ENCODE measurements around the gene COLEC12.
A peak's percentile ranks its signal among the peaks of the same experiment; 100 is the strongest.
"Not testable (repeated sequence)": the region's sequence is repeated elsewhere in the genome, so short reads cannot be mapped to it uniquely, and the experiment has no call there.

The COLEC12 gene

DNA sequence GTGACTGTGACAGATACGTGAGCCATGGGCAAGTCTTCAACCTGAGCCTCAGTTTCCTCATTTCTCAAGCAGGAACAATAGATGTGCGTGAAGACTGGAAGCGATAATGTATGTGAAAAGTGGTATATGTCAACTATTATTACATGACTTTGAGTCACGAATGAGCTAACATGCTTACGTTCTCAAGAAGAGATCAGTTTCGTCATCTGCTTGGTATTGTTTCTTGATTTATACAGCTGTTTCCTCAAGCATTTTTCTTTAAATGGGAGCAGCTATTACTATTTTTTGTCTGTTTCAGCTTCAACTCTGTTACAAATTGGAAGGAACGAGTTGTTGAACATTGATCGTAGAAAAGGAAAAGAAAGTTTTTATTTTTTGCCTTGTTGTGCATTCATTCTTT is 184.1 kb downstream of the COLEC12 start:
- DNase-seq (ENCODE audit: low read depth, low spot score), result no peak
- H3K4me3 ChIP-seq (ENCODE audit: low read length), result no peak overlapping the region

DNA sequence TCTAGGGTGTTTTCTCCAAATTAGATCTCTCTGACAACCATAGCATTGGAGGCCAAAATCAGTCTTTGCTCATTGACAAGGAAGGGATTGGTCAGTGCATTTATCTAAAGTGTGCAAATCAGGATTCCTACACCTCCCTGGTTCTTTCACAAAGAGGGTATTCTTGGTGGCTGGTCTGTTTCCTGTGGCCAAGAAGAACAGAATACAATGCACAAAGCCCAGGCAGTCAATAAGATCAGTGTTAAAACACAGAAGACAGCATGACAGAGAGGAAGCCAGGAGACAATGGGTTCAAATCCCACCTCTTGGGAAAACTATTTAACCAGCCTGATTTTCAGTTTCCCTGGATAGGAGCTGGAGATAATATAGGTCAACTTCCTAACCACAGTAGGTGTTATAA is 186.6 kb downstream of the COLEC12 start:
- no peak for DNase-seq (ENCODE audit: low read depth, low spot score)
- no peak overlapping the region for H3K4me3 ChIP-seq (ENCODE audit: low read length)

DNA sequence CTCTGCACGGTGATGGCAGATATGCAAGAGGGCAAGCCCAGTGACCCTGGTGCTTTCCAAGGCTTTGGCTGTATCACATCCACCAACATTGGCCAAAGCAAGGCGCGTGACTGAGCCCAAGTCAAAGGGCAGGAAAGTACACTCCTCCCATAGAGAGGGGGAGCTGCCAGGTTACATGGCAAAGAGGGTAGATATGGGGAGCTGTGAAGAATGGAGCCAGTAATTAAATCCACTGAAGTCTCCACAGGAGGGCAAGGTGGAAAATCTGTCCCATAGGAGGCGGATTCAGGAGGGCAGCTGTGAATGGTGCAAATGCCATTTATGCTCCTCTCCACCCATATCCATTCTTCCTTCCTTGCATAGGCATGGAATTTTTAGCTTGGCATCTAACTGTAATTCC is 188.1 kb downstream of the COLEC12 start:
- DNase-seq (ENCODE audit: low read depth, low spot score), result no peak
- H3K4me3 ChIP-seq (ENCODE audit: low read length), result no peak overlapping the region

DNA sequence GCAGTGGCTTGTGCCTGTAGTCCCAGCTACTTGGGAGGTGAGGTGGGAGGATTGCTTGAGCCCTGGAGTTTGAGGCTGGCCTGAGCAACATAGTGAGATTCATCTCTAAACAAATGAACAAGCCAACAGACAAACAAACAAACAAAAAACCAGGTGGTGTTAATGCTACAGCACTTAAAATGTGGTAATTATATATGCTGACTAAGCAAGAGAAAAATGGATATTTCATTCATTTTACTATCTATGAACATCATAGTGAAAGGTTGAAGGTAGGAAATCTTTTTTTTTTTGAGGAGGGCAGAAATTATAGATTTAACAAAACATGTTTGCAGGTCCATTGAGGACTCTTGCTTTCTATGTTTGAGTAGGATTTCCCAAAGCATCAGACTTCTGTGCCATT is 190.5 kb downstream of the COLEC12 start:
- no peak overlapping the region for H3K4me3 ChIP-seq (ENCODE audit: low read length)
- no peak for DNase-seq (ENCODE audit: low read depth, low spot score)

DNA sequence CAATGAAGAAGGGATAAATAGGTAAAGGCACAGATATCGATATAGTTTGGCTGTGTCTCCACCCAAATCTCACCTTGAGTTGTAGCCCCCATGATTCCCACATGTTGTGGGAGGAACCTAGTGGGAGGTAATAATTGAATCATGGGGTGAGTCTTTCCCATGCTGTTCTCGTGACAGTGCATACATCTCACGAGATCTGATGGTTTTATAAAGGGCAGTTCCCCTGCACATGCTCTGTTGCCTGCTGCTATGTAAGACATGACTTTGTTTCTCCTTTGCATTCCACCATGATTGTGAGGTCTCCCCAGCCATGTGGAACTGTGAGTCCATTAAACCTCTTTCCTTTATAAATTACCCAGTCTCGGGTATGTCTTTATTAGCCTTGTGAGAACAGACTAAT is 192.4 kb downstream of the COLEC12 start:
- H3K4me3 ChIP-seq (ENCODE audit: low read length); DNase-seq (ENCODE audit: low read depth, low spot score): not testable (repeated sequence)

DNA sequence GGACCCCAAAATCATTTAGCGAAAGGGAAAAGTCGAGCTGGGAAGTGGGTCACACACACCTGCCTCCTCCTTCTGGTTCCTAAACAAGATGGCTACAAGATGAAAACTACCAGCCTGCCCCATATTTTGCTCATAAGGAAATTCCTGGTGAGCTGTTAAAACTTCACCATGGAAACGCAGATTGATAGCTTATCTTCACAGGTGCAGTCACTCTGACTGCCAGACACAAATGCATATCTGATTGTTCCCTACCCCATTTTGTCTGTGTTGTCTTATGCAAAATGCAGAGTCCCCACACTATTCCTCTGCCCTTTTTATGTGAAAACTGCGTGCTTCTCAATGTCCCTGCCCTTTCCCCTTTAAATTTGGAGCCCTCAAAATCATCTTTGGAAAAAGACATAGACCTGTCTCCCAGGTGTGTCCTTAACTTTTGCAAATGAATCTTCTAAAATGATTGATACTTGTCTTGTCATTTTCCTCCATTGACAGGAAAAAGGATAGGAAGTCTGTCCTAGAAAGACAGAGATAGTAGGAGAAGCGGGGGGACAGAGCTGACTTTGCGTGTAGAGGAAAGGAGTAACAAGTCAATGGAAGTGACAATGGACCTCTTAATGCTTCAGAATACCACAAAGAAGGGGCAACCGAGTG is 193.8 kb downstream of the COLEC12 start:
- peak; percentile 12 for DNase-seq (ENCODE audit: low read depth, low spot score)
- H3K4me3 ChIP-seq (ENCODE audit: low read length), result no peak overlapping the region

DNA sequence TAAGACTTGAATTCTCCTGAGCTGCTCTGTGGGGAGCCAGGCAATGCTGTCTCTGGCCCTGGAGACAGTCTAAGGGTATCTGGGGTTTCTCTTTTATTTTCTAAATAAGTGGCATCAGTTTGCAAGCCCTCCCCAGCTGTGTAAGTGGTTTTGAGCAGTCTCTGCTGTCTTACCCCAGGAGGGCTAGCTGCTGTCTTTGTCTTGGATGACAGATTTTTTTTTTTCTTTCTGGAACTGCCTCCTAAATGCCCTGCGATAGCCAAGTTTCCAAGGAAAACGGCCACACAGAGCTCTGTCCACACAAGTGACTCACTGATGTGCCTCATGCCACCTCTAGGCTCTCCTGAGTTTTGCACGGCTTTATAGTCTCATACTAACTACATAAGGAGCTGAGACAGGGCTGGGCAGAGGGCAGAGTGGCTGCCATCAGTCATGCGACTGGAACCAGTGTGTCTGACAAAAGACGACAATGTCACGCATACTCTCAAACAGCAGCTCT is 195.4 kb downstream of the COLEC12 start:
- no peak for DNase-seq (ENCODE audit: low read depth, low spot score)
- no peak overlapping the region for H3K4me3 ChIP-seq (ENCODE audit: low read length)

DNA sequence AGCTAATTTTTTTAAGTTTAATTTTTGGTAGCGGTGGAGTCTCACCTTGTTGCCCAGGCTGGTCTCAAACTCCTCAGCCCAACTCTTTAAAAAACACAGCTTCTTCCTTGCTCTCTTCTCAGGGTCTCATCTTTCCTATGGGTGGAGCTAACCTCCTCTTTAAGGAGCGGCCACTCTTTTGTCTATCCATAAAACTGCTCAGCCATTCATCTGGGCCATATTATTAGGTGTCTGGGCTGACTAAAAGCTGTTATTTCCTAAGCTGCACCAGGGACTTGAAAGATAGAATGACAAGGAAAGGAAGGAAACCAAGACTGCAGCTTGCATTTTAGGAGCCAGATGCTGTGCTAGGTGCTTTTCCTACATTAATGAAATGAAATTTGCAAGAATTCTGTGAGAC is 196.9 kb downstream of the COLEC12 start:
- no peak for DNase-seq (ENCODE audit: low read depth, low spot score)
- H3K4me3 ChIP-seq (ENCODE audit: low read length), result no peak overlapping the region

DNA sequence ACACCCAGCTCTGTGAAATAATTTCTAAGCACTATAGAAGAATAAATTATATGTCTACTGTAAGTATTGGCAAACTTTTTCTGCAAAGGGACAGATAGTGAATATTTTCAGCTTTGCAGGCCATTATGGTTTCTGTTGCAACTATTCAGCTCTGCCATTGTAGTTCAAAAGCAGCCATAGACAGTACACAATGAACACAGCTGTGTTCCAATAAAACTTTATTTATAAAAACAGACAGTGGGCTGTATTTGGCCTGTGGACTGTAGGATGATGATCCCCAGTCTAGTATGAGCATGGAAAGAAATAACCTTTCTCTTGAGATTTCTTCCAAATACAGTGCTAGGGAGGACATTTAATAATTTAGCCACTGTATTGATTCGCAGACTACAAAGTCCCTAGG is 197.5 kb downstream of the COLEC12 start:
- H3K4me3 ChIP-seq (ENCODE audit: low read length), result no peak overlapping the region
- no peak for DNase-seq (ENCODE audit: low read depth, low spot score)

DNA sequence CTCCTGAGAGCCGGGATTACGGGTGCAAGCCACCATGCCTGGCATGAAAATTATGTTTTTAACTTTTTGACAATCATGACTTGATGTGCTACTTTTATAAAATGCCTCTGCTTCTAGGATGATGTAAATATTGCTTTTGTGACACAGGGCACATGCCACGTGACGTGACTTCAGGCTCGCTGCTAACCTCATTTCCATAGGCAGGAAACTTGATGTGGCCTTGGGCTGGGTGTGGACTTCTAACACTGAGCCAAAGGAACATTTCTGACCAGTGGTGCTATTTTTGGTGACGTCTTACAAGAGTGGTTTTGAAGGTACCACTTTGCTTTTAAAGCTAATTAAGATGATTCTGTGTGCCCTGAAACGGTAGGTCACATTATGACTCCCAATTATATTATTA is 198.4 kb downstream of the COLEC12 start:
- no peak for DNase-seq (ENCODE audit: low read depth, low spot score)
- no peak overlapping the region for H3K4me3 ChIP-seq (ENCODE audit: low read length)

DNA sequence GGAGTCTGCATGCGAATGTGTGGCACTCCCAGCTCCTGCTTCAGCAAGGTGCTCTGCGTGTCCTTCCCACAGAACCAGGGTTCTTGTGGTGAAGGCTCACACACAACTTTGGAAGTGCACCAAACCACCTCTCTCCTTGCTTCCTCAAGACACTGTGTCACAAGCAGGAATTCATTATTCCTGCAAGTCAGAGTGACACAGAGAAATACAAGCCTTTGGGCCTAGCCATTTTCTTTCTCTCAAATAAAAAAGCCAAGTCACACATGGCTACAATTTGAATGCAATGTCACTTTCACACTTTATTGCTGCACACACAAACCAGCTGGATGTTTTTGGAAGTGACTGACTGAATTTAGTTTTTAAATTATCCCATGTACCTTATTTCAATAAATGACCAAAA is 202.6 kb downstream of the COLEC12 start:
- H3K4me3 ChIP-seq (ENCODE audit: low read length), result no peak overlapping the region
- no peak for DNase-seq (ENCODE audit: low read depth, low spot score)

DNA sequence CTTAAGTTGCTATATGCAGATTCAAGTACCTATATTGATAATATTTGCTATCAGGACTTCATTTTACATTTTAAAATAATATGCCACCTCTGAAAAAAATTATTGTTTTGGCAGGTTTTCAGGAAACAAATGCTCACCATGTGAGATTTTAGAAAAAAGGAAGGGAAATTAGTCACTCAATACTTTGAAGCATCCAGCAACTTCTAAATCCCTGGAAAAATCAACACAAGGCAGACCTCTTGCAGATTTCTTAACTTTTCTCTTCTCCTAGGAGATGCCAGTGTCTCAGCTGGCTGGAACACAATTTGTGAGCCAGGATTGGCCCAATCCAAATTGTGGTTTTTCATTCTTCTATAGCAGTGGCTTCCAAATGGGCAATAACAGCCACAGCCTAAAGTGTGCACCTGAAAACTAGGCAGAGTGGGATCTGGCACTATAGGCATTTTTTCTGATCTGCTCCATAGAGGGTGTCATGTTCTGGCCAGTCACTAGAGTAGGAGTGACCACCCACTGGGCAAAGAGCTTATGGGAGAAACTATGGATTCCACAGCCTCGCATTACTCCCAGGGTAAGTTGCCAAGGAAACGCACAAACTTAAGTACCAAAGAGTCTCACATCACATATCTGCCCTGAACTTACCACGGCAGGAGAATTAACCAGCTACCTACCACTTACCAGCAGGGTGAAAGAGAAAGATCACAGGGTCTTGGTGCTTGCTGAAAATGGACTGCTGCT is 204.6 kb downstream of the COLEC12 start:
- no peak for DNase-seq (ENCODE audit: low read depth, low spot score)
- no peak overlapping the region for H3K4me3 ChIP-seq (ENCODE audit: low read length)

DNA sequence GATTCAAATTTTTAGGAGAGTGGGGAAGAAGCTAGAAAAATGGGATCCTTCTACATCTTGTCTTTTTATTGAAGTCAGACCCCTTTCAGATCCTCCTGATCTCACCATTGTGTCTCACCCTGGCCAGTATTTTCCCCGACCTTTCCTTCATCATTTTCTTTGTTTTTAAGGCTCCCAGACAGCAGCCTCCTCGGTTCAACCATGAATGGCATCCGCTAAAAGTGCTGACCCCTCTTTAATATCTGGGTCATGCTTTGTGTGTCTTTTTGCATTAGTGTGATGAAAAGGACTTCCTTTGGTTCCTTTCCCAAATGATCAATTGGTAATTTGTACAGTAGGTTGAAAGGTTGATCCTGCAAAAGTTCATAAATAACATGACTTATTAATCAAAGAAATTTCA is 205.9 kb downstream of the COLEC12 start:
- no peak overlapping the region for H3K4me3 ChIP-seq (ENCODE audit: low read length)
- DNase-seq (ENCODE audit: low read depth, low spot score), result no peak

DNA sequence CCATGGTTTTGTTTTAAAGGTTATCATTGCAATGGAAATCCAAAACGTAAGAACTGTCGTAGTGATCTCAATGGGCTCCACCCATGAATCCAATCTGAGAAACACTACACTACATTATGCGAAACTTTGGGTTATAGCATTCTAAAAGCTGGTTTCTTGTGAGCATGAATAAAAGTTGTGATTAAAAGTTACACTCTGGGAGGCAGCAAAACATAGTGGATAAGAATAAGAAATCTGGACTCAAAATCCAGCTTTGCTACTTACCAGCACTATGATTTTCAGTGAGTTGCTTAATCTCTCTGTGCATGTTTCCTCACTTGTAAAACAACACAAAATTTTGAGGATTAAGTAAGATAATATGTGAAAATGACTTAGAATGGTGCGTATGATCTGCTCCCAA is 207.0 kb downstream of the COLEC12 start:
- H3K4me3 ChIP-seq (ENCODE audit: low read length), result no peak overlapping the region
- DNase-seq (ENCODE audit: low read depth, low spot score), result no peak

DNA sequence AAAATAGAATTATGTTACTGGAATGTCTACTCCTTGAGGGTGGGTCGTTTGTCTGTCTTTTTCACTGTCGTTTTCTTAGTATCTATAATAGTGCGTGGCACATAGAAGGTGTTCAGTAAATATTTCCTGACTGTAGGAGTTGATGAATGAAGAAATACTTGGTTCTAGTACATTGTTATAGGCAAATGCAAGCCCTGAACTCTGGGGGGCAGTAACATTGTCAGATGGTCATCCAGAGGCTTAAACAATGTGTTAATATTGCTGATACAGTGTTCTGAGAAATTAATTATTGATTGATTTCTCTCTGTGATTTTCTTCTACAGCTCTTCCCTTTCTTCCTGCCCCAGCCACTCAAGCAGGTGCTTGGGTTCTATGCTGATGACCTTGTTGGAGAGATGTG is 208.2 kb downstream of the COLEC12 start:
- DNase-seq (ENCODE audit: low read depth, low spot score), result no peak
- H3K4me3 ChIP-seq (ENCODE audit: low read length), result no peak overlapping the region

DNA sequence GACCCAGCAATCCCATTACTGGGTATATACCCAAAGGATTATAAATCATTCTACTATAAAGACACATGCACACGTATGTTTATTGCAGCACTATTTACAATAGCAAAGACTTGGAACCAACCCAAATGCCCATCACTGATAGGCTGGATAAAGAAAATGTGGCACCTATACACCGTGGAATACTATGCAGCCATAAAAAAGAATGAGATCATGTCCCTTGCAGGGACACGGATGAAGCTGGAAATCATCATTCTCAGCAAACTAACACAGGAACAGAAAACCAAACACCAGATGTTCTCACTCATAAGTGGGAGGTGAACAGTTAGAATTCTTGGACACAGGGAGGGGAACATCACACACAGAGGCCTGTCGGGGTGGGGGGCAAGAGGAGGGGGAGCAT is 210.5 kb downstream of the COLEC12 start:
- not testable (repeated sequence) for H3K4me3 ChIP-seq (ENCODE audit: low read length); DNase-seq (ENCODE audit: low read depth, low spot score)

DNA sequence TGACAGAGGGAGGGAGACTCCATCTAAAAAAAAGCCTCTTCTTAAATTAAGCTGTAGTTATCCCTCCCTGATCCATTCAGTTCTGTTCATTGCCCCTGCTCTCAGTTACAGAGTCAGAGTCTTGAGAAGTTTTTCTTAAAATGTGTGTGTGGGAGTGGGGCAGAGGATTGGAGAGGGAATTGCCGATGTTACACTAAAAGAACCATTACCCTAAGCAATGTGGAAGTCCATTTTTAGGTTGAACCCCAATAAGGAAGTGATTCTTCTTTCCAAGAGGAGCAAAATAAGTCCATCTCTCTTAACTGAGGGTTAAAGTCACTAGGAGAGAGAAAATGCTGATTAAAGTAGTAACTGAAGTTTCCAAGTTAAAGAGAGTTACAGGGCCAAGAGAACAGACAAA is 211.5 kb downstream of the COLEC12 start:
- no peak overlapping the region for H3K4me3 ChIP-seq (ENCODE audit: low read length)
- no peak for DNase-seq (ENCODE audit: low read depth, low spot score)

DNA sequence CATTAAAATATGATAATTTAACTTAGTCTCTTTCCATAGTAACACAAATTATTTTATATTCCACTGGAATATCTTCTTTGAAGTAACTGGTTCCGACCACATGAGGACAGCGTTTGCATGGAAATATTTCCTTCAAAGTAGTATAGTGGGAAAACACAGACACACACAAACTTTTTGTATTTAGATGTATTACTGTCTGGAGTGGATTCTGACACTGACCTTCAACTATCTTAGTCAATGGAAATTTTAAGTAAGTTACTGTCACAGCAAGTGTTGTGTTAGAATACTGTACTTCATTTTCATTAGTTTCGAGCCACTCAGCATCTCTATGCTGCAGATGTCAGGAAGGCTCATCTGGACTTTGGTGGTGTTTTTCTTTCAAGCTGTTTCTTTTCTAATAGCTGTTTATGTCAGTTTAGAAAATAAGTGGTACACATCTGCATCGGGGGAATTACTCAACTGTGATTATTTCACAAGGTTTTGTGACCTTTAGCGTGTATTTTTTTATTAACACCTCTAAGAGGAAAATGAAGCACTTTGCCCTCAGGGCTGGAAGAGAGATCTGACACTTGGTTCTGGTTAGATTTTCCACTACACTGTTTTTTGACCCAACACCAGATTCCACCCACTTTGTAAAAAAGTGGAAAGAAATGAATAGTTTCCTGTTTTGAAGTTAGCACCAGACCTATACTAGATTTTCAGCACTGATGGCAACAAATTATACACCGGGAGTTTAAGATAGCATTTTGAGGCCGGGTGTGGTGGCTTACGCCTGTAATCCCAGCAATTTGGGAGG is 213.8 kb downstream of the COLEC12 start:
- H3K4me3 ChIP-seq (ENCODE audit: low read length), result no peak overlapping the region
- DNase-seq (ENCODE audit: low read depth, low spot score), result peak; percentile 22

DNA sequence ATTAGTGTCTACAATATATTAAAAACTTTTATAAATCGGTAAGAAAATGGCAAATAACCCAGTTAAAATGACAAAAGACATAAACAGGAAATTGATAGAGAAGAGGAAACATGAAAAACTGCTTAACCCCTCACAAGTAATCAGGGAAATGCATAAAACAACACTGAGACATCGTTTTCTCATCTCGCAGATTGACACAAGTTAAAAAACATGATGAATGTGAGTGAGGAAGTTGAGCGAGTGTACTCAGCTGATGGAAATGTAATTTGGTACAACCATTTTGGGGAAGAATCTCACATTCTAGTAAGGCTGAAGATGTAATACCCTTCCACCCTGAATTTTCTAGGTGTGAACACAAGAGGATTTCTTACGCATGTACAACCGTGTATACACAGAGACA is 214.7 kb downstream of the COLEC12 start:
- DNase-seq (ENCODE audit: low read depth, low spot score), result no peak
- no peak overlapping the region for H3K4me3 ChIP-seq (ENCODE audit: low read length)

DNA sequence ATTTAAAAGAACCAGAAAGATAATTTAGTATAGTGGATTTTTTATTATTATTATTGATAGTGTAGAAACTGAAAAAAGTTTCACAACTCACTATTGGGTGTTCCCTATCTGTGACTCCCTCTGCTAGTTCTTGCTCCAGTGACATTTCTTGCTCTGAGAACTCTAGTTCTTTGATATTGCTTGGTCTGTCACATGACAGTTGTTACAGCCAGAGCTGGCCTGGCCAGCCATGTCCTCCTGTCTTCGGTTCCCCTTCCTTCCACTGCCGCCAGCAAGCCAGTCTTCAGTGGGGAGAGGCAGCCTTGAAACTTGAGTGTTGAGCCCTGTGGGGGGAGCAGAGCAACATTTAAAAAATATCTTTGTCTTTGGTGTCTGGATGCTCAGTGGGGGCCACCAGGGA is 225.0 kb downstream of the COLEC12 start:
- DNase-seq (ENCODE audit: low read depth, low spot score), result no peak
- no peak overlapping the region for H3K4me3 ChIP-seq (ENCODE audit: low read length)

Measured in Jurkat, Clone E6-1 (cell line).